DOHH2 (cell line): ENCODE results near the gene ZBTB11.
"Not testable (repeated sequence)": the region's sequence is repeated elsewhere in the genome, so short reads cannot be mapped to it uniquely, and the experiment has no call there.

ENCODE experiments used
- H3F3A ChIP-seq: fragments of 200-600 bp; sonication (generic), shearing (Covaris generic); 2 replicates; pipeline ENCODE4 v1.6.0; 2016; ENCODE audit warnings: antibody characterized with exemption, mild to moderate bottlenecking; ENCODE audit not compliant: control insufficient read depth, insufficient read depth
- H3K27ac ChIP-seq: fragments of 200-600 bp; sonication (generic); 2 replicates; pipeline ENCODE4 v1.5.1; 2014; ENCODE audit warnings: low read depth, mild to moderate bottlenecking, low read length, moderate library complexity
- H3K27me3 ChIP-seq: fragments of 200-600 bp; sonication (generic); 2 replicates; pipeline ENCODE4 v1.6.1; 2014; ENCODE audit warnings: mild to moderate bottlenecking, low read length, mixed read lengths; ENCODE audit not compliant: control insufficient read depth
- H3K36me3 ChIP-seq: fragments of 200-600 bp; sonication (generic); 2 replicates; pipeline ENCODE4 v1.6.1; 2014; ENCODE audit warnings: mild to moderate bottlenecking, low read length, moderate library complexity, mixed read lengths; ENCODE audit not compliant: control insufficient read depth
- H3K4me1 ChIP-seq: fragments of 200-600 bp; sonication (generic); 2 replicates; pipeline ENCODE4 v1.6.1; 2014; ENCODE audit warnings: mild to moderate bottlenecking, low read length, mixed read lengths; ENCODE audit not compliant: control insufficient read depth
- H3K4me2 ChIP-seq: fragments of 200-600 bp; sonication (generic); 2 replicates; pipeline ENCODE4 v1.6.0; 2014; ENCODE audit warnings: mild to moderate bottlenecking, low read length, moderate library complexity
- H3K4me3 ChIP-seq: fragments of 200-600 bp; sonication (generic); 2 replicates; pipeline ENCODE4 v1.5.1; 2014; ENCODE audit warnings: mild to moderate bottlenecking, low read length, mixed read lengths
- H3K79me2 ChIP-seq: fragments of 200-600 bp; sonication (generic); 2 replicates; pipeline ENCODE4 v1.6.1; 2014; ENCODE audit warnings: mild to moderate bottlenecking, low read length, mixed read lengths; ENCODE audit not compliant: control insufficient read depth
- H3K9me2 ChIP-seq: fragments of 200-600 bp; sonication (generic); replicated peaks from 2 replicates; pipeline ENCODE4 v1.6.1; 2014; ENCODE audit warnings: mild to moderate bottlenecking, low read length, mixed read lengths; ENCODE audit not compliant: control insufficient read depth
- H3K9me3 ChIP-seq: fragments of 200-600 bp; sonication (generic); 2 replicates; pipeline ENCODE4 v1.6.1; 2014; ENCODE audit warnings: antibody characterized with exemption, low read length, mixed read lengths; ENCODE audit not compliant: control insufficient read depth, insufficient read depth
- H4K20me1 ChIP-seq: fragments of 200-600 bp; sonication (generic); 2 replicates; pipeline ENCODE4 v1.6.0; 2014; ENCODE audit warnings: low read depth, mild to moderate bottlenecking, antibody characterized with exemption, low read length, moderate library complexity; ENCODE audit not compliant: control insufficient read depth, insufficient read depth
- CTCF ChIP-seq: fragments of 200-600 bp; sonication (generic); IDR thresholded peaks from one replicate; pipeline ENCODE4 v1.5.1; 2014; ENCODE audit warnings: antibody characterized with exemption, mild to moderate bottlenecking, low read depth, low read length; ENCODE audit not compliant: poor library complexity, severe bottlenecking
- EZH2phosphoT487 ChIP-seq: fragments of 200-600 bp; sonication (generic); IDR thresholded peaks from 2 replicates; pipeline ENCODE4 v1.6.1; 2017; ENCODE audit warnings: borderline replicate concordance, mild to moderate bottlenecking, antibody characterized with exemption, low read length, moderate library complexity, mixed read lengths

Gene ZBTB11

GRCh38 chr3:101695779-101696372 lies 18.9 kb upstream of the ZBTB11 start:
- no peaks in the 10 kb centered on the region for H3K27me3 ChIP-seq
- no peaks in the 10 kb centered on the region for H3K9me3 ChIP-seq
- no peaks in the 10 kb centered on the region for H3K79me2 ChIP-seq
- no peak overlapping the region for H3K4me2 ChIP-seq
- no peaks in the 10 kb centered on the region for H3K9me2 ChIP-seq
- no peak overlapping the region for H3K4me3 ChIP-seq
- no peak for TF ChIP-seq EZH2phosphoT487
- peak; percentile 75 for TF ChIP-seq CTCF
- no peaks in the 10 kb centered on the region for H3K4me1 ChIP-seq
- H3K27ac ChIP-seq: no peak overlapping the region
- H4K20me1 ChIP-seq: no peaks in the 10 kb centered on the region
- no peaks in the 10 kb centered on the region for H3F3A ChIP-seq
- no peaks in the 10 kb centered on the region for H3K36me3 ChIP-seq

DNA sequence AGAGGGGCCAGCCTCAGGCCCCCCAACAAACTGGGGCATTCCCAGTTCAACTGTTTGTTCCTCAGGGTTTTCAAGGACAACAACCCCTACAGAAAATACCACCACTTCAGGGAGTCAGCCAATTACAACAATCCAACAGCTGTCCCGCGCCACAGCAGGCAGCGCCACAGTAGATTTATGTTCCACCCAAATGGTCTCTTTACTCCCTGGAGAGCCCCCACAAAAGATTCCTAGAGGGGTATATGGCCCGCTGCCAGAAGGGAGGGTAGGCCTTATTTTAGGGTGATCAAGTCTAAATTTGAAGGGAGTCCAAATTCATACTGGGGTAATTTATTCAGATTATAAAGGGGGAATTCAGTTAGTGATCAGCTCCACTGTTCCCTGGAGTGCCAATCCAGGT lies 17.9 kb upstream of the ZBTB11 start:
- not testable (repeated sequence) for H3K79me2 ChIP-seq, H3K4me2 ChIP-seq, H3F3A ChIP-seq, H3K9me2 ChIP-seq, H3K27me3 ChIP-seq, H3K4me3 ChIP-seq, H3K4me1 ChIP-seq, H3K36me3 ChIP-seq, H4K20me1 ChIP-seq, H3K9me3 ChIP-seq, H3K27ac ChIP-seq

GRCh38 chr3:101693540-101693939 lies 16.6 kb upstream of the ZBTB11 start:
- not testable (repeated sequence) for H3K27me3 ChIP-seq, H3K4me3 ChIP-seq, H3K79me2 ChIP-seq, H3K4me2 ChIP-seq, H4K20me1 ChIP-seq, H3K9me3 ChIP-seq, H3K9me2 ChIP-seq, H3K27ac ChIP-seq, H3K36me3 ChIP-seq, H3K4me1 ChIP-seq, H3F3A ChIP-seq
- peak; percentile 57 for TF ChIP-seq CTCF

- not testable (repeated sequence) for H4K20me1 ChIP-seq, H3K79me2 ChIP-seq, H3K4me3 ChIP-seq, H3K9me2 ChIP-seq, H3K27ac ChIP-seq, H3K9me3 ChIP-seq, H3K4me2 ChIP-seq, H3K27me3 ChIP-seq, H3K36me3 ChIP-seq, H3K4me1 ChIP-seq, H3F3A ChIP-seq
Measured at GRCh38 chr3:101691685-101692671, 15.0 kb upstream of the ZBTB11 start.
